GM06990 (cell line): ENCODE measurements around the gene PLXNB1.
"Not testable (repeated sequence)": the region's sequence is repeated elsewhere in the genome, so short reads cannot be mapped to it uniquely, and the experiment has no call there.

Experiments used
- DNase-seq: peaks from one replicate; pipeline ENCODE4 v3.0.0-alpha.2; 2011; ENCODE audit not compliant: insufficient read length; ENCODE audit errors: extremely low read depth
- H3K27me3 ChIP-seq: replicated peaks from 2 replicates; pipeline ENCODE4 v1.6.0; 2011; ENCODE audit warnings: low read length; ENCODE audit not compliant: control insufficient read depth, insufficient read depth
- H3K36me3 ChIP-seq: 2 replicates; pipeline ENCODE4 v1.5.1; 2011; ENCODE audit warnings: low read length; ENCODE audit not compliant: control insufficient read depth, insufficient read depth
- H3K4me3 ChIP-seq: replicated peaks from 2 replicates; pipeline ENCODE4 v1.5.1; 2011; ENCODE audit warnings: low read depth, mild to moderate bottlenecking, control low read depth, low read length
- CTCF ChIP-seq: IDR thresholded peaks from 2 replicates; pipeline ENCODE4 v1.5.1; 2011; ENCODE audit warnings: low read length, control low read depth, mild to moderate bottlenecking, inconsistent platforms; ENCODE audit not compliant: insufficient read depth, poor library complexity, severe bottlenecking

The PLXNB1 gene

GRCh38 chr3:48474619-48475018, 44.7 kb upstream of the PLXNB1 start:
- no peak for TF ChIP-seq CTCF
- H3K36me3 ChIP-seq, result peaks cover 6% of the 10 kb centered on the region
- no peak overlapping the region for H3K4me3 ChIP-seq
- DNase-seq, result no peak
- H3K27me3 ChIP-seq, result no peaks in the 10 kb centered on the region

GRCh38 chr3:48474031-48474430, 44.1 kb upstream of the PLXNB1 start:
- DNase-seq, H3K4me3 ChIP-seq, H3K27me3 ChIP-seq: not testable (repeated sequence)
- H3K36me3 ChIP-seq, result peaks cover 10% of the 10 kb centered on the region

GRCh38 chr3:48473617-48473952, 43.7 kb upstream of the PLXNB1 start:
- DNase-seq, result no peak
- peaks cover 14% of the 10 kb centered on the region for H3K36me3 ChIP-seq
- no peak for TF ChIP-seq CTCF
- no peaks in the 10 kb centered on the region for H3K27me3 ChIP-seq
- no peak overlapping the region for H3K4me3 ChIP-seq

- Histone ChIP-seq H3K27me3 (no peaks in the 10 kb centered on the region), H3K36me3 (peaks cover 19% of the 10 kb centered on the region), H3K4me3 (peak overlapping the region; percentile 77)
- peak; percentile 92 for DNase-seq
- peak; percentile 61 for TF ChIP-seq CTCF
Observed at GRCh38 chr3:48472923-48473616, 43.2 kb upstream of the PLXNB1 start.

GRCh38 chr3:48472673-48472922, 42.7 kb upstream of the PLXNB1 start:
- no peaks in the 10 kb centered on the region for H3K27me3 ChIP-seq
- peaks cover 19% of the 10 kb centered on the region for H3K36me3 ChIP-seq
- no peak for TF ChIP-seq CTCF
- DNase-seq, result no peak
- peak overlapping the region; percentile 77 for H3K4me3 ChIP-seq

- Histone ChIP-seq H3K27me3 (no peaks in the 10 kb centered on the region), H3K36me3 (peaks cover 25% of the 10 kb centered on the region), H3K4me3 (no peak overlapping the region)
- TF ChIP-seq CTCF, result no peak
- no peak for DNase-seq
Observed at GRCh38 chr3:48470286-48470685, 40.4 kb upstream of the PLXNB1 start.
